WTC11 (cell line): ENCODE results near the gene CEP85L. TPM values are rescaled to one million over a fixed set of nuclear protein-coding genes. Genes with fewer than 3 reads are reported as not detected.

ENCODE experiments used
- ATAC-seq: fragments of 200-7000 bp; cut with Tn5 transposase; 2 replicates; pipeline ENCODE4 v1.10.0; 2021; ENCODE audit warnings: mild to moderate bottlenecking, moderate library complexity
- CTCF ChIA-PET: fragments of 300-600 bp; sonication (Branson Sonifier 250); formaldehyde crosslinking; loops from one replicate; lab custom pipeline; 2021; ENCODE audit warnings: antibody characterized with exemption; lab: Charles Lee
- POLR2A ChIA-PET: fragments of 350-600 bp; sonication (Branson Sonifier 250); formaldehyde crosslinking; loops from one replicate; lab custom pipeline; 2021; ENCODE audit warnings: antibody characterized with exemption; lab: Charles Lee
- DNase-seq: peaks from one replicate; pipeline ENCODE4 v3.0.0; 2021; ENCODE audit warnings: low spot score
- H3K27ac Mint-ChIP-seq: 2 replicates; pipeline ENCODE4 v1.8.0; 2021; ENCODE audit warnings: mixed read lengths
- H3K27me3 Mint-ChIP-seq: 2 replicates; pipeline ENCODE4 v1.8.0; 2021; ENCODE audit warnings: low read depth, mild to moderate bottlenecking, moderate library complexity, mixed read lengths
- H3K36me3 Mint-ChIP-seq: 2 replicates; pipeline ENCODE4 v1.8.0; 2021; ENCODE audit warnings: mixed read lengths
- H3K4me1 Mint-ChIP-seq: 2 replicates; pipeline ENCODE4 v1.8.0; 2022; ENCODE audit warnings: mixed read lengths
- H3K4me3 Mint-ChIP-seq: 2 replicates; pipeline ENCODE4 v1.8.0; 2021; ENCODE audit warnings: mild to moderate bottlenecking, moderate library complexity, mixed read lengths
- H3K9me3 Mint-ChIP-seq: 2 replicates; pipeline ENCODE4 v1.8.0; 2021; ENCODE audit warnings: mixed read lengths
- E2F1 ChIP-seq: sonication (generic); formaldehyde crosslinking; IDR thresholded peaks from 2 replicates; pipeline ENCODE4 v1.8.0; 2022; ENCODE audit warnings: mild to moderate bottlenecking, missing genetic modification reagents
- ELF4 ChIP-seq: sonication (generic); formaldehyde crosslinking; IDR thresholded peaks from 2 replicates; pipeline ENCODE4 v1.8.1; 2022; ENCODE audit warnings: low read depth, mild to moderate bottlenecking, moderate library complexity, missing genetic modification reagents
- EMX1 ChIP-seq: fragments of 250-450 bp; sonication (Bioruptor Pico); IDR thresholded peaks from 2 replicates; pipeline ENCODE4 v1.8.0; 2021; ENCODE audit warnings: mild to moderate bottlenecking
- FOXP4 ChIP-seq: sonication (generic); formaldehyde crosslinking; IDR thresholded peaks from 2 replicates; pipeline ENCODE4 v1.8.0; 2022; ENCODE audit warnings: mild to moderate bottlenecking, missing genetic modification reagents
- GTF2I ChIP-seq: fragments of 250-450 bp; sonication (Bioruptor Pico); conservative IDR thresholded peaks from 2 replicates; pipeline ENCODE4 v1.4.0; 2021; ENCODE audit warnings: mild to moderate bottlenecking
- IRF2 ChIP-seq: sonication (generic); formaldehyde crosslinking; IDR thresholded peaks from 2 replicates; pipeline ENCODE4 v1.8.0; 2022; ENCODE audit warnings: low read depth, missing genetic modification reagents, borderline replicate concordance
- JUN ChIP-seq: sonication (generic); formaldehyde crosslinking; IDR thresholded peaks from 2 replicates; pipeline ENCODE4 v1.8.0; 2023; ENCODE audit warnings: mild to moderate bottlenecking, missing genetic modification reagents
- MXD4 ChIP-seq: fragments of 250-450 bp; sonication (Bioruptor Pico); IDR thresholded peaks from 2 replicates; pipeline ENCODE4 v1.8.0; 2021; ENCODE audit warnings: mild to moderate bottlenecking, moderate library complexity, borderline replicate concordance
- NR3C1 ChIP-seq: sonication (generic); formaldehyde crosslinking; conservative IDR thresholded peaks from 2 replicates; pipeline ENCODE4 v1.8.1; 2023; ENCODE audit warnings: low read depth, mild to moderate bottlenecking, missing genetic modification reagents
- OVOL2 ChIP-seq: fragments of 250-450 bp; sonication (Bioruptor Pico); IDR thresholded peaks from 2 replicates; pipeline ENCODE4 v1.9.0; 2021; ENCODE audit warnings: mild to moderate bottlenecking, borderline replicate concordance
- PREB ChIP-seq: sonication (generic); formaldehyde crosslinking; IDR thresholded peaks from 2 replicates; pipeline ENCODE4 v1.8.1; 2022; ENCODE audit warnings: mild to moderate bottlenecking, missing genetic modification reagents, moderate library complexity, borderline replicate concordance
- STAT6 ChIP-seq: sonication (generic); formaldehyde crosslinking; conservative IDR thresholded peaks from 2 replicates; pipeline ENCODE4 v1.8.1; 2023; ENCODE audit warnings: mild to moderate bottlenecking, low read depth, missing genetic modification reagents, moderate library complexity
- TP53 ChIP-seq: sonication (generic); formaldehyde crosslinking; IDR thresholded peaks from 2 replicates; pipeline ENCODE4 v1.8.1; 2023; ENCODE audit warnings: mild to moderate bottlenecking, missing genetic modification reagents
- USF2 ChIP-seq: sonication (generic); formaldehyde crosslinking; IDR thresholded peaks from 2 replicates; pipeline ENCODE4 v1.8.1; 2023; ENCODE audit warnings: mild to moderate bottlenecking, missing genetic modification reagents, moderate library complexity
- ZBTB21 ChIP-seq: sonication (generic); formaldehyde crosslinking; IDR thresholded peaks from 2 replicates; pipeline ENCODE4 v1.8.1; 2023; ENCODE audit warnings: mild to moderate bottlenecking, missing genetic modification reagents, borderline replicate concordance
- ZMAT4 ChIP-seq: fragments of 250-450 bp; sonication (Bioruptor Pico); IDR thresholded peaks from 2 replicates; pipeline ENCODE4 v1.9.0; 2021; ENCODE audit warnings: mild to moderate bottlenecking
- ZNF138 ChIP-seq: sonication (generic); formaldehyde crosslinking; conservative IDR thresholded peaks from 2 replicates; pipeline ENCODE4 v1.8.1; 2022; ENCODE audit warnings: mild to moderate bottlenecking, moderate library complexity, missing genetic modification reagents
- ZNF219 ChIP-seq: sonication (generic); formaldehyde crosslinking; IDR thresholded peaks from 2 replicates; pipeline ENCODE4 v1.8.0; 2023; ENCODE audit warnings: missing genetic modification reagents, mild to moderate bottlenecking, borderline replicate concordance
- ZNF263 ChIP-seq: sonication (generic); formaldehyde crosslinking; IDR thresholded peaks from 2 replicates; pipeline ENCODE4 v1.8.1; 2022; ENCODE audit warnings: low read depth, mild to moderate bottlenecking, moderate library complexity, missing genetic modification reagents
- ZNF423 ChIP-seq: fragments of 250-450 bp; sonication (Bioruptor Pico); IDR thresholded peaks from 2 replicates; pipeline ENCODE4 v2.1.2; 2022; ENCODE audit warnings: mild to moderate bottlenecking, moderate library complexity
- total RNA-seq: library from RNA; stranded (reverse); gene quantifications from 3 replicates; pipeline ENCODE4 v1.2.3, GENCODE V29; 2021

CEP85L gene
- total RNA-seq, 1 experiment from 2014 or later, result 32.5 TPM

- no peak overlapping the region for H3K27ac Mint-ChIP-seq
- ATAC-seq, result no peak
- CTCF ChIA-PET, result no interaction called here
Measured at GRCh38 chr6:118509009-118509617, 142.3 kb downstream of the CEP85L start.

GRCh38 chr6:118507636-118508035, 143.8 kb downstream of the CEP85L start:
- Mint-ChIP-seq H3K4me1 (no peaks in the 10 kb centered on the region), H3K27me3 (no peaks in the 10 kb centered on the region), H3K27ac (no peak overlapping the region), H3K9me3 (peaks cover 1% of the 10 kb centered on the region; the same call in 1 of the 2 replicates), H3K4me3 (no peak overlapping the region)
- POLR2A ChIA-PET, result no interaction called here
- CTCF ChIA-PET, result no interaction called here
- TF ChIP-seq USF2, result no peak
- TF ChIP-seq, all 79 proteins: peak for 0
- H3K36me3 Mint-ChIP-seq, result peaks cover 3% of the 10 kb centered on the region; the same call in 1 of the 2 replicates
- ATAC-seq (no peak), DNase-seq (no peak)

More at GRCh38 chr6:118509009-118509617, 142.3 kb downstream of the CEP85L start:
- Mint-ChIP-seq H3K4me3 (no peak overlapping the region), H3K27me3 (no peaks in the 10 kb centered on the region), H3K9me3 (no peaks in the 10 kb centered on the region), H3K36me3 (0 out of 2 replicates have a peak, but pooled peaks cover 2% of the 10 kb centered on the region), H3K4me1 (no peaks in the 10 kb centered on the region)
- no peak for DNase-seq
- POLR2A ChIA-PET, result no interaction called here
- TF ChIP-seq ZNF423, result no peak
- no peak for TF ChIP-seq OVOL2 (CRISPR knock-in tag)
- no peak for TF ChIP-seq ELF4 (CRISPR knock-in tag)
- TF ChIP-seq ZBTB21 (CRISPR knock-in tag), result no peak
- TF ChIP-seq ZNF263 (CRISPR knock-in tag), result no peak
- TF ChIP-seq FOXP4 (CRISPR knock-in tag), result no peak
- no peak for TF ChIP-seq EMX1 (CRISPR knock-in tag)

GRCh38 chr6:118506071-118506638, 145.2 kb downstream of the CEP85L start:
- no peak overlapping the region for H3K27ac Mint-ChIP-seq
- ChIA-PET CTCF (no interaction called here), POLR2A (no interaction called here)
- ATAC-seq (no peak), DNase-seq (no peak)
- peaks cover 17% of the 10 kb centered on the region for H3K36me3 Mint-ChIP-seq
- H3K4me3 Mint-ChIP-seq, result no peak overlapping the region
- H3K9me3 Mint-ChIP-seq, result peaks cover 12% of the 10 kb centered on the region
- no peaks in the 10 kb centered on the region; the same call in 1 of the 2 replicates for H3K27me3 Mint-ChIP-seq
- no peaks in the 10 kb centered on the region for H3K4me1 Mint-ChIP-seq
- TF ChIP-seq IRF2 (CRISPR knock-in tag) (no peak), TP53 (CRISPR knock-in tag) (no peak), MXD4 (CRISPR knock-in tag) (no peak), USF2 (no peak), JUN (CRISPR knock-in tag) (no peak), GTF2I (CRISPR knock-in tag) (no peak), ZNF138 (CRISPR knock-in tag) (no peak), PREB (CRISPR knock-in tag) (no peak), ZMAT4 (CRISPR knock-in tag) (no peak), STAT6 (CRISPR knock-in tag) (no peak), ZNF219 (no peak), E2F1 (CRISPR knock-in tag) (no peak), NR3C1 (no peak)
